GM23338 (cell line): ENCODE data around the gene ENTPD8. TPM values are rescaled to one million over a fixed set of nuclear protein-coding genes. Genes with fewer than 3 reads are reported as not detected.

Experiments
- ATAC-seq: fragments of 200-7000 bp; cut with Tn5 transposase; 3 replicates; pipeline ENCODE4 v1.9.1; 2020
- DNase-seq: peaks from one replicate; pipeline ENCODE4 v3.0.0-alpha.2; 2015; ENCODE audit warnings: low spot score
- H2AFZ ChIP-seq: fragments of 200-600 bp; sonication (generic); 2 replicates; pipeline ENCODE4 v1.8.0; 2016; ENCODE audit warnings: antibody characterized with exemption, mild to moderate bottlenecking, moderate library complexity
- H3F3A ChIP-seq: fragments of 200-600 bp; sonication (generic); replicated peaks from 2 replicates; pipeline ENCODE4 v1.8.0; 2017; ENCODE audit warnings: antibody characterized with exemption, mixed run types, low read depth
- H3K27ac ChIP-seq: fragments of 200-600 bp; sonication (generic); 2 replicates; pipeline ENCODE4 v1.6.1; 2016; ENCODE audit warnings: low read depth
- H3K27me3 ChIP-seq: fragments of 200-600 bp; sonication (generic); 2 replicates; pipeline ENCODE4 v1.8.0; 2016; ENCODE audit warnings: mild to moderate bottlenecking, mixed run types, moderate library complexity; ENCODE audit not compliant: insufficient read depth
- H3K36me3 ChIP-seq: fragments of 200-600 bp; sonication (generic); 2 replicates; pipeline ENCODE4 v1.8.0; 2016; ENCODE audit warnings: mild to moderate bottlenecking; ENCODE audit not compliant: insufficient read depth
- H3K4me1 ChIP-seq: fragments of 200-600 bp; sonication (generic); 2 replicates; pipeline ENCODE4 v1.8.0; 2016; ENCODE audit warnings: mild to moderate bottlenecking, moderate library complexity; ENCODE audit not compliant: insufficient read depth
- H3K4me2 ChIP-seq: fragments of 200-600 bp; sonication (generic); 2 replicates; pipeline ENCODE4 v1.7.1; 2017; ENCODE audit warnings: mixed run types
- H3K4me3 ChIP-seq: fragments of 200-600 bp; sonication (generic); 2 replicates; pipeline ENCODE4 v1.6.1; 2016; ENCODE audit warnings: mixed run types
- H3K79me2 ChIP-seq: fragments of 200-600 bp; sonication (generic); replicated peaks from 2 replicates; pipeline ENCODE4 v1.8.0; 2017; ENCODE audit warnings: mild to moderate bottlenecking; ENCODE audit not compliant: insufficient read depth
- H3K9me2 ChIP-seq: fragments of 200-600 bp; sonication (generic); 2 replicates; pipeline ENCODE4 v1.8.0; 2017; ENCODE audit not compliant: insufficient read depth
- H4K20me1 ChIP-seq: fragments of 200-600 bp; sonication (generic); replicated peaks from 2 replicates; pipeline ENCODE4 v1.8.0; 2017; ENCODE audit warnings: mild to moderate bottlenecking; ENCODE audit not compliant: insufficient read depth
- H3K27ac Mint-ChIP-seq: 2 replicates; pipeline ENCODE4 v1.8.0; 2020; ENCODE audit warnings: inconsistent platforms, mild to moderate bottlenecking, moderate library complexity, mixed read lengths
- H3K27me3 Mint-ChIP-seq: 3 replicates; pipeline ENCODE4 v1.8.0; 2022; ENCODE audit warnings: low read depth, mild to moderate bottlenecking, moderate library complexity, mixed read lengths, inconsistent platforms; ENCODE audit not compliant: insufficient read depth, poor library complexity
- H3K36me3 Mint-ChIP-seq: 3 replicates; pipeline ENCODE4 v1.8.0; 2021; ENCODE audit warnings: low read depth, mild to moderate bottlenecking, inconsistent platforms, moderate library complexity, mixed read lengths
- H3K4me1 Mint-ChIP-seq: 3 replicates; pipeline ENCODE4 v1.8.0; 2020; ENCODE audit warnings: mild to moderate bottlenecking, inconsistent platforms, mixed read lengths
- H3K4me3 Mint-ChIP-seq: 3 replicates; pipeline ENCODE4 v1.8.0; 2021; ENCODE audit warnings: moderate library complexity, mild to moderate bottlenecking, inconsistent platforms, mixed read lengths
- H3K9me3 Mint-ChIP-seq: 3 replicates; pipeline ENCODE4 v1.8.0; 2020; ENCODE audit warnings: moderate library complexity, mild to moderate bottlenecking, inconsistent platforms, mixed read lengths
- CREB1 ChIP-seq: fragments of 250-450 bp; sonication (Bioruptor Pico); IDR thresholded peaks from 2 replicates; pipeline ENCODE4 v1.5.0; 2020; ENCODE audit warnings: low read depth, mild to moderate bottlenecking, moderate library complexity
- EZH2 ChIP-seq: fragments of 200-600 bp; sonication (generic); IDR thresholded peaks from one replicate; pipeline ENCODE4 v1.8.0; 2017; ENCODE audit warnings: antibody characterized with exemption, mild to moderate bottlenecking, low read depth; ENCODE audit not compliant: unreplicated experiment
- EZH2phosphoT487 ChIP-seq: fragments of 200-600 bp; sonication (generic); IDR thresholded peaks from one replicate; pipeline ENCODE4 v1.8.1; 2018; ENCODE audit warnings: antibody characterized with exemption; ENCODE audit not compliant: unreplicated experiment
- JUNB ChIP-seq: IDR thresholded peaks from one replicate; pipeline ENCODE4 v1.6.1; 2016; ENCODE audit warnings: antibody characterized with exemption; ENCODE audit not compliant: unreplicated experiment
- NANOG ChIP-seq: IDR thresholded peaks from 2 replicates; pipeline ENCODE4 v1.6.1; 2016; ENCODE audit warnings: antibody characterized with exemption, borderline replicate concordance
- POLR2AphosphoS5 ChIP-seq: IDR thresholded peaks from 2 replicates; pipeline ENCODE4 v1.6.1; 2016; ENCODE audit warnings: antibody characterized with exemption, low read depth
- STAT1 ChIP-seq: IDR thresholded peaks from one replicate; pipeline ENCODE4 v1.6.1; 2016; ENCODE audit warnings: antibody characterized with exemption; ENCODE audit not compliant: unreplicated experiment
- ZNF114 ChIP-seq: fragments of 250-450 bp; sonication (Bioruptor Pico); IDR thresholded peaks from 2 replicates; pipeline ENCODE4 v1.5.0; 2020; ENCODE audit warnings: mild to moderate bottlenecking, moderate library complexity
- ZNF331 ChIP-seq: fragments of 250-450 bp; sonication (Bioruptor Pico); IDR thresholded peaks from 2 replicates; pipeline ENCODE4 v1.5.0; 2020; ENCODE audit warnings: low read depth, mild to moderate bottlenecking, moderate library complexity
- polyA plus RNA-seq: library from polyadenylated mRNA; unstranded; fragments of >200 nt; fragmentation: Nextera tagmentation; extraction: Ambion mirVana; gene quantifications from 2 replicates; pipeline ENCODE4 v1.2.1, GENCODE V29; 2016
- total RNA-seq: library from RNA; depleted of rRNA; stranded (reverse); fragments of >200 nt; shearing (Covaris generic); gene quantifications from 2 replicates; pipeline ENCODE4 v1.2.3, GENCODE V29; 2014
- TF ChIP-seq, protein P1 (sequence below): IDR thresholded peaks from one replicate; pipeline ENCODE4 v1.6.1; 2018; ENCODE audit warnings: antibody characterized with exemption; ENCODE audit not compliant: unreplicated experiment
- TF ChIP-seq, protein P2 (sequence below): IDR thresholded peaks from 2 replicates; pipeline ENCODE4 v1.6.1; 2016; ENCODE audit warnings: antibody characterized with exemption
- TF ChIP-seq, protein P3 (sequence below), 2 experiments: fragments of 200-600 bp in 1 of 2; sonication (generic) in 1 of 2; conservative IDR thresholded peaks; 2 replicates each; pipeline versions ENCODE4 v1.5.1 to v1.6.1; 2016 to 2017; ENCODE audit warnings: antibody characterized with exemption in 2 of 2, low read depth in 2 of 2, mild to moderate bottlenecking in 2 of 2, moderate library complexity in 1 of 2

The ENTPD8 gene
- total and polyA plus RNA-seq, 2 experiments from 2014 or later: 0.42 to 0.89 TPM

DNA sequence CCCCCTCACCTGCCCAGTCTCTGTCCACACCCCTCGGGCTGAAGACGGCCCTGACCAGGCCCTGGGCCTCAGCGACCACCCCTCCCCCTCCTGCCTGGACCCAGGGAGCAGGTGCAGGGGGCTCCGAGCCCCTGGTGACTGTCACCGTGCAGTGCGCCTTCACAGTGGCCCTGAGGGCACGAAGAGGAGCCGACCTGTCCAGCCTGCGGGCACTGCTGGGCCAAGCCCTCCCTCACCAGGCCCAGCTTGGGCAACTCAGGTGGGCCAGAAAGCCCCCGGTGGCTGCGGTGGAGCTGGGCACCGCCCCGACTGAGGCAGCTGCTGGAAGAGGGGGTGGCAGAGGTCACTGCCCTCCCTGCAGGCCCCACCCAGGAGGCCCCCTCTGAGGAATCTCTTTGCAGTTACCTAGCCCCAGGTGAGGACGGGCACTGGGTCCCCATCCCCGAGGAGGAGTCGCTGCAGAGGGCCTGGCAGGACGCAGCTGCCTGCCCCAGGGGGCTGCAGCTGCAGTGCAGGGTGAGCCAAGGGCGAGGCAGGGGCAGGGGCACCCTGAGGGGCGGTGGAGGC is 7.7 kb downstream of the ENTPD8 start:
- Mint-ChIP-seq H3K27ac (no peak overlapping the region), H3K4me3 (no peak overlapping the region), H3K27me3 (no peaks in the 10 kb centered on the region), H3K4me1 (no peaks in the 10 kb centered on the region), H3K36me3 (no peaks in the 10 kb centered on the region), H3K9me3 (no peaks in the 10 kb centered on the region)
- TF ChIP-seq, protein P1, sequence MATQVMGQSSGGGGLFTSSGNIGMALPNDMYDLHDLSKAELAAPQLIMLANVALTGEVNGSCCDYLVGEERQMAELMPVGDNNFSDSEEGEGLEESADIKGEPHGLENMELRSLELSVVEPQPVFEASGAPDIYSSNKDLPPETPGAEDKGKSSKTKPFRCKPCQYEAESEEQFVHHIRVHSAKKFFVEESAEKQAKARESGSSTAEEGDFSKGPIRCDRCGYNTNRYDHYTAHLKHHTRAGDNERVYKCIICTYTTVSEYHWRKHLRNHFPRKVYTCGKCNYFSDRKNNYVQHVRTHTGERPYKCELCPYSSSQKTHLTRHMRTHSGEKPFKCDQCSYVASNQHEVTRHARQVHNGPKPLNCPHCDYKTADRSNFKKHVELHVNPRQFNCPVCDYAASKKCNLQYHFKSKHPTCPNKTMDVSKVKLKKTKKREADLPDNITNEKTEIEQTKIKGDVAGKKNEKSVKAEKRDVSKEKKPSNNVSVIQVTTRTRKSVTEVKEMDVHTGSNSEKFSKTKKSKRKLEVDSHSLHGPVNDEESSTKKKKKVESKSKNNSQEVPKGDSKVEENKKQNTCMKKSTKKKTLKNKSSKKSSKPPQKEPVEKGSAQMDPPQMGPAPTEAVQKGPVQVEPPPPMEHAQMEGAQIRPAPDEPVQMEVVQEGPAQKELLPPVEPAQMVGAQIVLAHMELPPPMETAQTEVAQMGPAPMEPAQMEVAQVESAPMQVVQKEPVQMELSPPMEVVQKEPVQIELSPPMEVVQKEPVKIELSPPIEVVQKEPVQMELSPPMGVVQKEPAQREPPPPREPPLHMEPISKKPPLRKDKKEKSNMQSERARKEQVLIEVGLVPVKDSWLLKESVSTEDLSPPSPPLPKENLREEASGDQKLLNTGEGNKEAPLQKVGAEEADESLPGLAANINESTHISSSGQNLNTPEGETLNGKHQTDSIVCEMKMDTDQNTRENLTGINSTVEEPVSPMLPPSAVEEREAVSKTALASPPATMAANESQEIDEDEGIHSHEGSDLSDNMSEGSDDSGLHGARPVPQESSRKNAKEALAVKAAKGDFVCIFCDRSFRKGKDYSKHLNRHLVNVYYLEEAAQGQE: no peak
- Histone ChIP-seq H3K4me1 (no peaks in the 10 kb centered on the region), H4K20me1 (no peaks in the 10 kb centered on the region), H3K36me3 (no peaks in the 10 kb centered on the region), H3F3A (no peaks in the 10 kb centered on the region), H3K9me2 (no peaks in the 10 kb centered on the region), H3K79me2 (no peaks in the 10 kb centered on the region), H3K27me3 (no peaks in the 10 kb centered on the region), H2AFZ (no peak overlapping the region), H3K4me2 (no peak overlapping the region), H3K4me3 (no peak overlapping the region), H3K27ac (no peak overlapping the region)
- DNase-seq (no peak), ATAC-seq (no peak)

DNA sequence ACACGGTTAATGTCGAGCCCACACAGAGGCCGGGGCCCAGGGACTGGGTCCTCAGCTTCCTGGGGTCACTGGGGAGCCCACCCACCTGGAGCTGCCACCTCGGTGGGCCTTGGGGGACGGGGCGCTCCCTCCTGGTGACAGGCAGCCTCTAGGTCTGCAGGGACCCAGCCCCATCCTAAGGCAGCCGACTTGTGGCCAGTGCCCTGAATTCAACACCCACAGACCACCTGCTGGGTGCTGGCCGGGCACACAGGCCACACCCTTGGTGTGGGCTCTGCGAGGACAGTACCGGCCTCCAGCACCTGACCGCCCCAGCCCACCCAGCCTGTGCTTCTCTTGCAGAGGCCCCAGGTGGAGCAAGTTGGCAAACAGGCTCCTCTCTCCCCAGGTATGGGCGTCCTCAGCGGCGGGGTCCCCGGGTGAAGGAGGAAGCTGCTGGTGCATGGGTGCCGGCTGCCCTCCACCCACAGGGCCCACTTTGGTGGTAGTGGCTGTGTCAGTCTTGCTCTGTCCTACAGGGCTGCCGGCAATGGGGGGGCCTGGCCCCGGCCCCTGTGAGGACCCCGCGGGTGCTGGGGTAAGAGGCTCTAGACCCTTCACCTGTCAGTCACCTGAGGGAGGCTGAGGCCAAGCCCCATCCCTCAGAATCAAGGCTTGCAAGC is 8.3 kb downstream of the ENTPD8 start:
- H3K4me2 ChIP-seq: no peak overlapping the region
- ATAC-seq: no peak
- H3K36me3 ChIP-seq: no peaks in the 10 kb centered on the region
- no peaks in the 10 kb centered on the region for H3K27me3 ChIP-seq
- Mint-ChIP-seq H3K9me3 (no peaks in the 10 kb centered on the region), H3K27ac (no peak overlapping the region), H3K4me3 (no peak overlapping the region), H3K27me3 (no peaks in the 10 kb centered on the region), H3K4me1 (no peaks in the 10 kb centered on the region), H3K36me3 (no peaks in the 10 kb centered on the region)
- H3F3A ChIP-seq: no peaks in the 10 kb centered on the region
- H3K4me3 ChIP-seq: no peak overlapping the region
- H3K79me2 ChIP-seq: no peaks in the 10 kb centered on the region
- DNase-seq: no peak
- H4K20me1 ChIP-seq: no peaks in the 10 kb centered on the region
- no peak overlapping the region for H3K27ac ChIP-seq
- H2AFZ ChIP-seq: no peak overlapping the region
- no peaks in the 10 kb centered on the region for H3K9me2 ChIP-seq
- H3K4me1 ChIP-seq: no peaks in the 10 kb centered on the region
- no peak for TF ChIP-seq ZNF331 (CRISPR knock-in tag)
- TF ChIP-seq POLR2AphosphoS5: no peak
- no peak for TF ChIP-seq NANOG
- TF ChIP-seq EZH2: no peak
- TF ChIP-seq, protein P2, sequence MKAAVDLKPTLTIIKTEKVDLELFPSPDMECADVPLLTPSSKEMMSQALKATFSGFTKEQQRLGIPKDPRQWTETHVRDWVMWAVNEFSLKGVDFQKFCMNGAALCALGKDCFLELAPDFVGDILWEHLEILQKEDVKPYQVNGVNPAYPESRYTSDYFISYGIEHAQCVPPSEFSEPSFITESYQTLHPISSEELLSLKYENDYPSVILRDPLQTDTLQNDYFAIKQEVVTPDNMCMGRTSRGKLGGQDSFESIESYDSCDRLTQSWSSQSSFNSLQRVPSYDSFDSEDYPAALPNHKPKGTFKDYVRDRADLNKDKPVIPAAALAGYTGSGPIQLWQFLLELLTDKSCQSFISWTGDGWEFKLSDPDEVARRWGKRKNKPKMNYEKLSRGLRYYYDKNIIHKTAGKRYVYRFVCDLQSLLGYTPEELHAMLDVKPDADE: no peak
- TF ChIP-seq, protein P1: no peak
- TF ChIP-seq CREB1 (CRISPR knock-in tag): no peak
- no peak for TF ChIP-seq JUNB
- no peak for TF ChIP-seq EZH2phosphoT487
- TF ChIP-seq ZNF114 (CRISPR knock-in tag): no peak
- no peak for TF ChIP-seq STAT1
- TF ChIP-seq, protein P3, sequence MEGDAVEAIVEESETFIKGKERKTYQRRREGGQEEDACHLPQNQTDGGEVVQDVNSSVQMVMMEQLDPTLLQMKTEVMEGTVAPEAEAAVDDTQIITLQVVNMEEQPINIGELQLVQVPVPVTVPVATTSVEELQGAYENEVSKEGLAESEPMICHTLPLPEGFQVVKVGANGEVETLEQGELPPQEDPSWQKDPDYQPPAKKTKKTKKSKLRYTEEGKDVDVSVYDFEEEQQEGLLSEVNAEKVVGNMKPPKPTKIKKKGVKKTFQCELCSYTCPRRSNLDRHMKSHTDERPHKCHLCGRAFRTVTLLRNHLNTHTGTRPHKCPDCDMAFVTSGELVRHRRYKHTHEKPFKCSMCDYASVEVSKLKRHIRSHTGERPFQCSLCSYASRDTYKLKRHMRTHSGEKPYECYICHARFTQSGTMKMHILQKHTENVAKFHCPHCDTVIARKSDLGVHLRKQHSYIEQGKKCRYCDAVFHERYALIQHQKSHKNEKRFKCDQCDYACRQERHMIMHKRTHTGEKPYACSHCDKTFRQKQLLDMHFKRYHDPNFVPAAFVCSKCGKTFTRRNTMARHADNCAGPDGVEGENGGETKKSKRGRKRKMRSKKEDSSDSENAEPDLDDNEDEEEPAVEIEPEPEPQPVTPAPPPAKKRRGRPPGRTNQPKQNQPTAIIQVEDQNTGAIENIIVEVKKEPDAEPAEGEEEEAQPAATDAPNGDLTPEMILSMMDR (conservative IDR thresholded peaks at IDR 0.05; ENCODE audit: low read depth in 2 of 2): no peak
